OCI-LY1 (cell line): Measurements from ENCODE around the gene SEMA3A.

ENCODE experiments used
- H2AFZ ChIP-seq: fragments of 200-600 bp; sonication (generic), shearing (Covaris generic); 2 replicates; pipeline ENCODE4 v1.6.0; 2014; ENCODE audit warnings: antibody characterized with exemption, mild to moderate bottlenecking, low read length
- H3F3A ChIP-seq: fragments of 200-600 bp; sonication (generic), shearing (Covaris generic); 2 replicates; pipeline ENCODE4 v1.6.0; 2014; ENCODE audit warnings: mild to moderate bottlenecking, antibody characterized with exemption, low read length, moderate library complexity; ENCODE audit not compliant: insufficient read depth
- H3K27ac ChIP-seq: fragments of 200-600 bp; sonication (generic); 2 replicates; pipeline ENCODE4 v1.5.1; 2014; ENCODE audit warnings: low read length, mixed run types, mild to moderate bottlenecking, low read depth; ENCODE audit not compliant: poor library complexity, severe bottlenecking
- H3K27me3 ChIP-seq: fragments of 200-600 bp; sonication (generic); 2 replicates; pipeline ENCODE4 v1.6.0; 2014; ENCODE audit warnings: antibody characterized with exemption, mild to moderate bottlenecking, low read length, moderate library complexity; ENCODE audit not compliant: insufficient read depth
- H3K36me3 ChIP-seq: fragments of 200-600 bp; sonication (generic); 2 replicates; pipeline ENCODE4 v1.6.1; 2014; ENCODE audit warnings: mild to moderate bottlenecking, antibody characterized with exemption, low read length, moderate library complexity, mixed read lengths; ENCODE audit not compliant: insufficient read depth
- H3K4me1 ChIP-seq: fragments of 200-600 bp; sonication (generic); 2 replicates; pipeline ENCODE4 v1.5.1; 2014; ENCODE audit warnings: mild to moderate bottlenecking, low read length, moderate library complexity; ENCODE audit not compliant: insufficient read depth, severe bottlenecking
- H3K4me2 ChIP-seq: fragments of 200-600 bp; sonication (generic), shearing (Covaris generic); 2 replicates; pipeline ENCODE4 v1.6.1; 2014; ENCODE audit warnings: low read length
- H3K4me3 ChIP-seq: fragments of 200-600 bp; sonication (generic); 2 replicates; pipeline ENCODE4 v1.5.1; 2014; ENCODE audit warnings: low read length, low read depth, mild to moderate bottlenecking, mixed read lengths; ENCODE audit not compliant: poor library complexity, severe bottlenecking
- H3K79me2 ChIP-seq: fragments of 200-600 bp; shearing (Covaris generic); 2 replicates; pipeline ENCODE4 v1.6.1; 2016; ENCODE audit warnings: mixed run types, low read length, mixed read lengths; ENCODE audit not compliant: insufficient read depth
- H3K9ac ChIP-seq: fragments of 200-600 bp; sonication (generic), shearing (Covaris generic); 2 replicates; pipeline ENCODE4 v1.6.1; 2014; ENCODE audit warnings: mild to moderate bottlenecking, low read length, mixed read lengths
- H3K9me2 ChIP-seq: fragments of 200-600 bp; sonication (generic), shearing (Covaris generic); 2 replicates; pipeline ENCODE4 v1.6.1; 2014; ENCODE audit warnings: low read depth, mild to moderate bottlenecking, low read length, mixed read lengths
- H3K9me3 ChIP-seq: fragments of 200-600 bp; shearing (Covaris generic); 2 replicates; pipeline ENCODE4 v1.6.1; 2014; ENCODE audit warnings: low read length, mixed read lengths
- H4K20me1 ChIP-seq: fragments of 200-600 bp; sonication (generic), shearing (Covaris generic); 2 replicates; pipeline ENCODE4 v1.6.0; 2016; ENCODE audit warnings: mild to moderate bottlenecking, low read length; ENCODE audit not compliant: insufficient read depth
- EZH2 ChIP-seq: fragments of 200-600 bp; sonication (generic), shearing (Covaris generic); IDR thresholded peaks from 2 replicates; pipeline ENCODE4 v1.8.0; 2017; ENCODE audit warnings: borderline replicate concordance, mixed run types, mild to moderate bottlenecking, antibody characterized with exemption, low read length, moderate library complexity, mixed read lengths
- TF ChIP-seq, protein P1 (sequence below): fragments of 200-600 bp; sonication (generic), shearing (Covaris generic); IDR thresholded peaks from 2 replicates; pipeline ENCODE4 v1.5.1; 2017; ENCODE audit warnings: mild to moderate bottlenecking, antibody characterized with exemption, low read length, moderate library complexity, mixed read lengths

Gene SEMA3A

DNA sequence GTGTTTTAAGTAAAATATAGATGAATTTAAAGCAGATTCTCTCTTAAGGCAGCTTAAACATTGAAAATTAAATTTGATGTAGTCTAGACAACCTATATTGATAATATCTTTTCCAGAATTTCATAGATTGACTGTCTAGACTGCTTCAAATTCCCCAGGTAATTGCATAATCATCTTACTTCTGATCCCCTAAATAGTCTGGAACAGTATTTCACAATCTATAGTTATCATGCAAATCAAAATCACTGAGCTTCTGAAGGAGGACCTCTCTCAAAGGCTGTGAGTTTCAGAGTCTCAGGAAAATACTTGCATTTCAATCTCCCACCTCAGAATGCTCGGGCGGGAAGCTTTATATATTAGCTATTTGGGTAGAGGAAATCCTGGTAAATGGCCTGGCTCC, 87.3 kb downstream of the SEMA3A start:
- Histone ChIP-seq H3K27me3 (no peaks in the 10 kb centered on the region), H4K20me1 (no peaks in the 10 kb centered on the region), H3K9ac (no peak overlapping the region), H3K9me3 (no peaks in the 10 kb centered on the region), H3K4me1 (no peaks in the 10 kb centered on the region), H3K27ac (no peak overlapping the region), H3F3A (no peaks in the 10 kb centered on the region), H3K9me2 (no peaks in the 10 kb centered on the region), H2AFZ (no peak overlapping the region), H3K4me3 (no peak overlapping the region), H3K4me2 (no peak overlapping the region), H3K79me2 (no peaks in the 10 kb centered on the region), H3K36me3 (no peaks in the 10 kb centered on the region)
- TF ChIP-seq, protein P1, sequence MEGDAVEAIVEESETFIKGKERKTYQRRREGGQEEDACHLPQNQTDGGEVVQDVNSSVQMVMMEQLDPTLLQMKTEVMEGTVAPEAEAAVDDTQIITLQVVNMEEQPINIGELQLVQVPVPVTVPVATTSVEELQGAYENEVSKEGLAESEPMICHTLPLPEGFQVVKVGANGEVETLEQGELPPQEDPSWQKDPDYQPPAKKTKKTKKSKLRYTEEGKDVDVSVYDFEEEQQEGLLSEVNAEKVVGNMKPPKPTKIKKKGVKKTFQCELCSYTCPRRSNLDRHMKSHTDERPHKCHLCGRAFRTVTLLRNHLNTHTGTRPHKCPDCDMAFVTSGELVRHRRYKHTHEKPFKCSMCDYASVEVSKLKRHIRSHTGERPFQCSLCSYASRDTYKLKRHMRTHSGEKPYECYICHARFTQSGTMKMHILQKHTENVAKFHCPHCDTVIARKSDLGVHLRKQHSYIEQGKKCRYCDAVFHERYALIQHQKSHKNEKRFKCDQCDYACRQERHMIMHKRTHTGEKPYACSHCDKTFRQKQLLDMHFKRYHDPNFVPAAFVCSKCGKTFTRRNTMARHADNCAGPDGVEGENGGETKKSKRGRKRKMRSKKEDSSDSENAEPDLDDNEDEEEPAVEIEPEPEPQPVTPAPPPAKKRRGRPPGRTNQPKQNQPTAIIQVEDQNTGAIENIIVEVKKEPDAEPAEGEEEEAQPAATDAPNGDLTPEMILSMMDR = no peak
- TF ChIP-seq EZH2 = no peak

DNA sequence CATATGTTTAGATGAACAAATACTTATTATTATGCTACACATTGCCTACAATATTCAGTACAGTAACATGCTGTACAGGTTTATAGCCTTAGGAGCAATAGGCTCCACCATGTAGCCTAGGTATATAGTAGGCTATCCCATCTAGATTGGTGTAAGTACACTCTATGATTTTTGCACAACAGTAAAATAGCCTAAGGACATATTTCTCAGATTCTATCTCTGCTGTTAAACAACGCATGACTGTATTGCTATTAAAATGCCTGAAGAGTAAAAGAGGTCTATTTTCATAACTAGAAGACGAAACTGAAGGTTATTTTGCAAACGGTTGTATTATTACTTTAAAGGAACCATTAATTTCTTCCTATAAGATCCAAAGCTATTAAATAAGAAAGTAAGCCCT, 88.3 kb downstream of the SEMA3A start:
- Histone ChIP-seq H3F3A (no peaks in the 10 kb centered on the region), H3K9ac (no peak overlapping the region), H3K9me2 (no peaks in the 10 kb centered on the region), H3K4me2 (no peak overlapping the region), H3K36me3 (no peaks in the 10 kb centered on the region), H3K4me1 (no peaks in the 10 kb centered on the region), H4K20me1 (no peaks in the 10 kb centered on the region), H3K9me3 (no peaks in the 10 kb centered on the region), H3K27ac (no peak overlapping the region), H3K79me2 (no peaks in the 10 kb centered on the region), H2AFZ (no peak overlapping the region), H3K27me3 (no peaks in the 10 kb centered on the region), H3K4me3 (no peak overlapping the region)
- TF ChIP-seq, protein P1 = no peak
- TF ChIP-seq EZH2 = no peak

DNA sequence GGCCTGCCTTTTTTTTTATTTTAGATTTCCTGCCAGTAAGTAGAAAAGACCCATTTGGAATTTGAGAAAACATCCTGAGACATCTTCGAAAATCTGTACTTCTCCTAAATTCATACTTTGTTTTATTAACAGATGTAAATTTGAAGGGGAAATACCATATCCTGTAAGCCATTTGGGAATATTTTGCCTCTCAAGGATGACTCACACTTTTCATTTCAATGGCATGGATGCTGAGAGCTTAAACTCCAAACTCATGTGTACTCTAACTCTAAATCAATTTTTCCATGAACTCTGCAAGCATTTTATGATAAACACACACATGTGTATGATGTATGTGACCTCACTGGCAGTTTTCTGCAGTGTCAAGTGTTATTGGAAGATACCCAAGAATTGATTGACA, 89.0 kb downstream of the SEMA3A start:
- no peaks in the 10 kb centered on the region for H3K9me2 ChIP-seq
- H3K4me3 ChIP-seq = no peak overlapping the region
- no peaks in the 10 kb centered on the region for H3K4me1 ChIP-seq
- H3K27me3 ChIP-seq = no peaks in the 10 kb centered on the region
- no peak overlapping the region for H3K4me2 ChIP-seq
- no peaks in the 10 kb centered on the region for H3K36me3 ChIP-seq
- H2AFZ ChIP-seq = no peak overlapping the region
- H3F3A ChIP-seq = no peaks in the 10 kb centered on the region
- no peak for TF ChIP-seq EZH2
- TF ChIP-seq, protein P1 = no peak
- H3K79me2 ChIP-seq = no peaks in the 10 kb centered on the region
- no peak overlapping the region for H3K9ac ChIP-seq
- H3K27ac ChIP-seq = no peak overlapping the region
- no peaks in the 10 kb centered on the region for H3K9me3 ChIP-seq
- H4K20me1 ChIP-seq = no peaks in the 10 kb centered on the region
